Measurements from ENCODE around the gene FSIP1.

The FSIP1 gene

DNA sequence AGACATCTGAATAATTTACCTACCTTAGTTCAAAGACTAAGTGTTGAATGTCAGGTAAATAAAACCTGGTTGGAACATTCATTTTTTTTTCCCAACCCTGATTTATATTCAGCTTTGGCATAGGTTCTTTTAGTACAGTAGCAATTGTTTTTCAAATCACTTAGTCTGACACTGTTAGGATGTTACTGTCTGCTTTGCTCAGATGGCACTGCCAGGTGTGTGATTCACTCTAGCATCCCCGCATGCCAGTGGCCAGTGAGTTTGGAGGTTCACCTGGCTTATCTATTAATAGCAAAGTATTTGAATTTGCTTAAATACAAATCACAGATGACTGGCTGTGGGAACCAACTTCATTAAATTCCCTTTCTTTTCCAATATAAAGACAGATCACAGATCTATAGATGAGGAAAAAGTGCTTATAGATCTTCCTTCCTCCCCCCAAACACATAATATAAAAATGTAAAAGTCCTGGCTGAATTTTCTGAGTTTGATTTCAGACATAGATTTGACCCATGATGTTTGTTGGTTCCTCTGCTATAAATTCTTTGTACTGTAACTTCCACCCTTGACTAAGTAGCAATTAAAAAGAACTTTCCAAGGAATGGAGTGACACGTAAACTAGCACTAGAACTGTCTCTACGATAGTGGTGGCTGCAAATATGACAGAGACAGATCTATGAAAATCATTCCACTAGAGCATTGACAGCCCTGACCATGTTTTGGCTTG lies 197.8 kb downstream of the FSIP1 start:
- no peak for TF ChIP-seq CTCF (IDR thresholded peaks at IDR 0.05; ENCODE audit: control insufficient read depth, extremely low read depth, insufficient read depth)
- no peak overlapping the region for H3K4me3 ChIP-seq (ENCODE audit: low read depth, low read length)
- DNase-seq (ENCODE audit: low read depth) = no peak

DNA sequence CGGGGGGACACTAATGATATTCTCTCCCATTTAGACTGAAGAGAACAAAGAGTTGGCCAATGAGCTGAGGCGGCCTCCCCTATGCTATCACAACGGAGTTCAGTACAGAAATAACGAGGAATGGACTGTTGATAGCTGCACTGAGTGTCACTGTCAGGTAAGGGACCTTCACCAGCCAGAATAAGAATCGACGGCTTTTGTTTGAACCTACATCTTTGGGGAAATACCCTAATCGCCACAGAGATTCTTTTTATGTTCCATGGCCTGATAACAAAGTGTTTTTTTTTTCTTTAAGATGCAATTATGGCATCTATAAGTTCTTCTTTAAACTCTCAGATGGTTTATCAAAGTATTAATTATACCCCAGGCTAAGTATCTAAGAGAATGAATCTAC lies 198.4 kb downstream of the FSIP1 start:
- no peak for TF ChIP-seq CTCF (IDR thresholded peaks at IDR 0.05; ENCODE audit: control insufficient read depth, extremely low read depth, insufficient read depth)
- H3K4me3 ChIP-seq (ENCODE audit: low read depth, low read length) = no peak overlapping the region
- no peak for DNase-seq (ENCODE audit: low read depth)

DNA sequence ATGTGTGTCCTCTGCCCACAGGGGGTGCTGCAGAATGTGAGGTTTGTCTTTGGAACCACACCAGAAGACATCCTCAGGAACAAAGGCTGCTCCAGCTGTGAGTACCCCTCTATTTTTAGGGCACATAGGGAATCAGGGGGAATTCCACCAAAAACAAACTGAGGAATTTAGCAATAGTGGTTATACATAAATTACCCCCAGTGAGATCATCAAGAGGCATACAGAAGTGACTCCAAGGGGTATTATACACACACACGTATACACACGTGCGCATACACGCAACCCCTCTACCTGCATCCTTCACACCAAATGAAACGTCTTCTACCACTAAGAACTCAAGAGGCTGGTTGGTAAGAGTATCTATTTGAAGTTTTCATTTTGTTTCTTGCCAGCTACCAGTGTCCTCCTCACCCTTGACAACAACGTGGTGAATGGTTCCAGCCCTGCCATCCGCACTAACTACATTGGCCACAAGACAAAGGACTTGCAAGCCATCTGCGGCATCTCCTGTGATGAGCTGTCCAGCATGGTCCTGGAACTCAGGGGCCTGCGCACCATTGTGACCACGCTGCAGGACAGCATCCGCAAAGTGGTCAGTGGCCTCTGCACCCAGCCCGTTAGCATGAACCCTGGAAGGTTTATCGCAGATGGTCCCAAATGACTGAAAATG lies 198.9 kb downstream of the FSIP1 start:
- no peak overlapping the region for H3K4me3 ChIP-seq (ENCODE audit: low read depth, low read length)
- TF ChIP-seq CTCF (IDR thresholded peaks at IDR 0.05; ENCODE audit: control insufficient read depth, extremely low read depth, insufficient read depth) = no peak
- DNase-seq (ENCODE audit: low read depth) = no peak

DNA sequence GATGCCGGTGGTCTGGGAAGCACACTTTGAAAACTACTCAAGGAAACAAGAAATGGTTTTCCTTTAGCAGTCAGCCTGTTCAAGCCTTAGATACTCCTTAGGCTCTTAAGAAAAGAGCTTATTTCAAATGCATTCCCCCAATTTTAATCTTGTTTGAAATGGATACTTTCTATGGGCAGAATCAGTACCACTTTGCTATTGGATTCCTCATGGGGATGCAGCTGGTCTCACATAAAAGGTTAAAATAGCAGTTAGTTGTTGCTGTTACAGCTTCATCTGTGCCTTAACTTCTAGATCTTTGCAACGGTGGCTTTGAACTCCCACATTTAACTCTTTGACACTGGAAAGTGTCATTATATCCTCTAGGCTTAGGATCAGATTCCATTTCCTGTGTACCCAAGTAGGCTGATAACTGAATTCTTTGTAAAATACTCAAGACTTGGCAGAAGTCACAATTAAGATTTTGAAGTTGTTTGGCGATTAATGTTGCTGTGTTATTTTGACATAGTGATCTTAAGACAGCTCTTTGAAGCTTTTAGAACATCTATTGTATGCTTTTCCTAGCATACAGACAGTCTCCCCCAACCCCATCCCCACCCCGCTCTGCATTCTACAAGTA lies 199.6 kb downstream of the FSIP1 start:
- no peak overlapping the region for H3K4me3 ChIP-seq (ENCODE audit: low read depth, low read length)
- TF ChIP-seq CTCF (IDR thresholded peaks at IDR 0.05; ENCODE audit: control insufficient read depth, extremely low read depth, insufficient read depth) = no peak
- no peak for DNase-seq (ENCODE audit: low read depth)

- TF ChIP-seq CTCF (IDR thresholded peaks at IDR 0.05; ENCODE audit: control insufficient read depth, extremely low read depth, insufficient read depth) = no peak
- DNase-seq (ENCODE audit: low read depth) = no peak
- no peak overlapping the region for H3K4me3 ChIP-seq (ENCODE audit: low read depth, low read length)
These were observed 200.2 kb downstream of the FSIP1 start for GRCh38 chr15:39582286-39582976.

DNA sequence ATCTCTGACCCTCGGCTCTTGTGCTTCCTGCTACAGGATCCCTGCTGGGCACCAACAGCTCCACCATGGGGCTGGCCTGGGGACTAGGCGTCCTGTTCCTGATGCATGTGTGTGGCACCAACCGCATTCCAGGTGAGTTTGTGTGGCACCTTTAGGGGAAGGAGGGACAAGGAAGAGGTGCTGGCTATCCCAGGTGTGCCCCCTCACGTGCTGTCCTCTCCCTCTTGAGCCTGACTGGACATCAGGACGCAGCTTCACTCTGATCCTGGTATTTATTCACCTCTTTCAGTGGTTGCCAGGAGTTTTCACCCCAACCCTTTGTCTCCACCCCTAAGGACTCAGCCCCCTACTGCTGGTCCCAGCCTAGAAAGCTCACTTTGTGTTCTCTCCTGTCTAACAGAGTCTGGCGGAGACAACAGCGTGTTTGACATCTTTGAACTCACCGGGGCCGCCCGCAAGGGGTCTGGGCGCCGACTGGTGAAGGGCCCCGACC lies 200.8 kb downstream of the FSIP1 start:
- DNase-seq (ENCODE audit: low read depth) = no peak
- H3K4me3 ChIP-seq (ENCODE audit: low read depth, low read length) = peak overlapping the region; percentile 44
- TF ChIP-seq CTCF (IDR thresholded peaks at IDR 0.05; ENCODE audit: control insufficient read depth, extremely low read depth, insufficient read depth) = peak; percentile 44; the same call in 1 of the 2 replicates

All from LNCaP clone FGC (cell line).